GM19328 (cell line): ENCODE measurements around the gene DOP1B.
"Not testable (repeated sequence)": the region's sequence is repeated elsewhere in the genome, so short reads cannot be mapped to it uniquely, and the experiment has no call there.

Experiments
- ATAC-seq: cut with Tn5 transposase; IDR thresholded peaks from one replicate; pipeline ENCODE4 v1.9.1; 2021; ENCODE audit warnings: mild to moderate bottlenecking, moderate library complexity; ENCODE audit not compliant: unreplicated experiment

The DOP1B gene

DNA sequence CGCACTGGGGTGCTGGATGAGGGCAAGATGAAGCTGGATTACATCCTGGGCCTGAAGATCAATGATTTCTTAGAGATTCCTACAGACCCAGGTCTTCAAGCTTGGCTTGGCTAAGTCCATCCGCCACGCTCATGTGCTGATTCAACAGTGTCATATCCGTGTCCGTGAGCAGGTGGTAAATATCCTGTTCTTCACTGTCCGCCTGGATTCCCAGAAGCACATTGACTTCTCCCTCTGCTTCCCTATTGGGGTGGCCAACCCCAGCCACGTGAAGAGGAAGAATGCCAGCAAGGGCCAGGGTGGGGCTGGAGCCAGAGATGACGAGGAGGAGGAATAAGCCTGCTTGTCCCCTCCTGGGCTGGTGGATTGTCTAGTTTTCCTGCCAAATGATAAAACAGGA is 23.9 kb upstream of the DOP1B start:
- ATAC-seq, result no peak

GRCh38 chr21:36134803-36135390 is 21.7 kb upstream of the DOP1B start, which contains the start of gene CBR3:
CBR3 (plus strand) TSS chr21:36135079; CDS start chr21:36135193, 114 bp downstream.
- ATAC-seq, result no peak

- ATAC-seq, result no peak
Observed at GRCh38 chr21:36135391-36136102, 21.1 kb upstream of the DOP1B start.

DNA sequence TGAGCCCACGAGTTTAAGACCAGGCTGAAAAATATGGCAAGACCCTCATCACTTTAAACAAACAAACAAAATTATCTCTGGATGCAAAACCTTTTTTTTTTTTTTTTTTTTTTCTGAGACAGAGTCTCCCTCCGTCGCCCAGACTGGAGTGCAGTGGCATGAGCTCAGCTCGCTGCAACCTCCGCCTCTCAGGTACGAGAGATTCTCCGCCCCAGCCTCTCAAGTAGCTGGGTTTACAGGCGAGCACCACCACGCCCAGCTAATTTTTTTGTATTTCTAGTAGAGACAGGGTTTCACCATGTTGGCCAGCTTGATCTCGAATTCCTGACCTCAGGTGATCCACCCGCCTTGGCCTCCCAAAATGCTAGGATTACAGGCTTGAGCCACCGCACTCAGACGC is 16.8 kb upstream of the DOP1B start:
- not testable (repeated sequence) for ATAC-seq

DNA sequence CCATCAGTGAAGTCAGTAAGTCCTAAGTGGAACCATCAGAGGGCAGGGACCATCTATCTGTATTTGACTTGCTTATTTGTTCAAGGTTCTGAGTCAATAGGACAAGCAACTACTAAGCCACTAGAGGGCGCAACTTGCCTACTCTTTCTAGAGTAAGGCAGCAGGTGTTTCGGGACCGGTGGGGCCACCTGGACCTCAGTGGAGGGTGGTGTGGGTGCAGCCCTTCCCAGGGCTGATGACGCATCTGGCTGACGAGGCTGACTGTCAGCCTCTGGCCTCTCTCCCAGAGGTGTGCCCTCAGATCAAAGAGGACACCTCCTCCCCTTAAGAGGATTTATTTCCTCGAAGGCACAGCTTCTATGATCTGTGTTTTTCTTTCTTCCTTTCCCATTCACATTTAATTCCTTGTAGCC is 15.1 kb upstream of the DOP1B start:
- peak; percentile 72 for ATAC-seq

GRCh38 chr21:36144233-36144632 is 12.4 kb upstream of the DOP1B start:
- ATAC-seq, result not testable (repeated sequence)

DNA sequence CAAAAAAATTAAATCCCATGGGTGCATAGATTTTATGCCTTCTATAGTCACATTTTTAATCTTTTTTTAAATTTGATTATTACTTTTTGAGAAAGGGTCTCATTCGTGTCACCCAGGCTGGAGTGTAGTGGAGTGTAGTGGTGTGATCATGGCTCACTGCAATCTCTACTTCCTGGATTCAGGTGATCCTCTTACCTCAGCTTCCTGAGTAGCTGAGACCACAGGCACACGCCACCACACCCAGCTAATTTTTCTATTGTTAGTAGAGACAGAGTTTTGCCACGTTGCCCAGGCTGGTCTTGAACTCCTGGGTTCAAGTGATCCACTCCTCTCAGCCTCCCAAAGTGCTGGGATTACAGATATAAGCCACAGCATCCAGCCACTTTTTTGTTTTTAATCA is 11.4 kb upstream of the DOP1B start:
- ATAC-seq, result no peak

DNA sequence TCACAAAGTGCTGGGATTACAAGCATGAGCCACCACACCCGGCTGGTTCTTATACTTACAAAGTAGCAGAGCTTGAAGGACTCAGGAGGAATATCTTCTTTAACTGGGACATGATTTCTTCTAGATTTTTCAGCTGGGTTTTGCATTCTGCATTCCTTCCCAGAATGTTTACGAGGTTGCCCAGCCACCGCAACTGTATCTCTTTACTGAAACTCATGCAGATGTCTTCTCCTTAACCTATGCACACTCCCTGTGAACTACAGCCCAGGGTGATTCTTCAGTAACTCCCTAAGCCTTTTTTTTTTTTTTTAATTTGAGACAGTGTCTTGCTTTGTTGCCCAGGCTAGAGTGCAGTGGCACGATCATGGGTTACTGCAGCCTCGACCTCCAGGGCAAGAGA is 8.7 kb upstream of the DOP1B start:
- ATAC-seq, result no peak

DNA sequence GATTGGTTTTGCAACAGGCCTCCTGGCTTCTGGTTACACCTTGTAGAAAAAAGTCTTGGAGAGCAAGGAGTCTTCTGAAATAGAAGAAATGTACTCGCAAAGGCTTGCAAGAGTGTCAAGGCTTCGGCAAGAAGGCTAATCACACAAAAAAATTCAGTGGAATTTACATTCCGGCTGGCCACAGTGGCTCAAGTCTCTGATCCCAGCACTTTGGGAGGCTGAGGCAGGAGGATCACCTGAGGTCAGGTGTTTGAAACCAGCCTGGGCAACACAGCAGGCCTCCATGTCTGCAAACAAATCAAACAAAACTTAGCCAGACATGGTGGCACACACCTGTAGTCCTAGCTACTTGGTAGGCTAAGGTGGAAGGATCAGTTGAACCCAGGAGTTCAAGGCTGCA is 7.7 kb upstream of the DOP1B start:
- no peak for ATAC-seq

DNA sequence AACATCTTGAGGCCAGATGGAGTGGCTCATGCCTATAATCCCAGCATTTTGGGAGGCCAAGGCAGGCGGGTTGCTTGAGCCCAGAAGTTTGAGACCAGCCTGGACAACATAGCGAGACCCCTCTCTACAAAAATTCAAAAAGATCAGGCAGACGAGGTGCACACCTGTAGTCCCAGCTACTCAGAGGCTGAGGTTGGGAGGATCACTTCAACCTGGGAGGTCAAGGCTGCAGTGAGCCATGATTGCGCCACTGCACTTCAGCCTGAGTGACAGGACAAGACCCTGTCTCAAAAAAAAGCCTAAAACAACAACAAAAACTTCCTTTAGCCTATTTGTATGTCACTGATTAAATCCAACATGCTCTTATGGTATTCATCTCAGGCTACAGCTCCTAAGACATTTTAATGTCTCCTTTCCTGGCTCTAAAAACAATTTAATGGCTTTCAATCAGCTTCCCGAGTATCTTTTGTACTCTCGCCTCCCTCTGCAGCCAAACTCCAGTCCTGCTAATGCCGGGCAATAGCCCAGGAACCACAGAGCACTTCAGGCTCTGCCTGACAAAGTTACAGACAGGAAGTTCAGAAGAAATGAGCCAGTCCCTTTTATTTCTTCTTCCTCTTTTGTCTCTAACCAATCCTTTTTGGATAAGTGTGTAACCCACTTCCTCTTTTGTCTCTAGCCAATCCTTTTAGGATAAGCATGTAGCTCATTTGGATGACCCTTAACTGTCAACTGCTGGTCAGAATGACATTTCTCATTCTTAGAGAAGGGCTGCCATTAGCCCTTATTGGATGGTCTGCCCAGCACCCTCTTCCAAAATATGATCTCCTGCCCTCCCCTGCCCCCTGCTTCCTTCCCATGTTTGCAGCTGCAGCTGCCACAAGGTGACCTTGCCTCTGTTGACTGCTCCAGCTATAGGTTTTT is 6.6 kb upstream of the DOP1B start:
- ATAC-seq, result no peak

GRCh38 chr21:36155603-36156338 is 853 bp upstream of the DOP1B start:
- ATAC-seq, result no peak

DNA sequence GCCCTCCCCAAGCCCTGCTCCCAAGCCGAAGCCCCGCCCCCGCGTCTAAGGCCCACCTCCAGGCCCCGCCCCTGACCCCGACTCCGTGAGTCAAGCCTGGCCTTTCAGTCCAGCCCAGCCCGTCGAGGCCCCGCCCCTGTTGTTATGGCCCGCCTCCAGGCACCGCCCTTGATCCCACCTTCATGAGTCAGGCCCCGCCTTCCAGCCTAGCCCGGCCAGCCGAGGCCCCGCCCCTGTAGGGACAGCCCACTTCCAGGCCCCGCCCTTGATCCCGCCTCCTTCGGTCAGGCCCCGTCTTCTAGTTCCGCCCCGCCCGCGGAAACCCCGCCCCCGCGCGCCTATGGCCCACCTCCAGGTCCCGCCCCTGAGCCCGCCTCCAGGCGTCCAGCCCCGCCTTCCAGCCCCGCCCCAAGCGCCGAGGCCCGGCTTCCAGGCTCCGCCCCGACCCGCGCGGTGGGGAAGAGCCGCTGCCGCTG is 247 bp upstream of the DOP1B start:
- ATAC-seq, result peak; percentile 81

DNA sequence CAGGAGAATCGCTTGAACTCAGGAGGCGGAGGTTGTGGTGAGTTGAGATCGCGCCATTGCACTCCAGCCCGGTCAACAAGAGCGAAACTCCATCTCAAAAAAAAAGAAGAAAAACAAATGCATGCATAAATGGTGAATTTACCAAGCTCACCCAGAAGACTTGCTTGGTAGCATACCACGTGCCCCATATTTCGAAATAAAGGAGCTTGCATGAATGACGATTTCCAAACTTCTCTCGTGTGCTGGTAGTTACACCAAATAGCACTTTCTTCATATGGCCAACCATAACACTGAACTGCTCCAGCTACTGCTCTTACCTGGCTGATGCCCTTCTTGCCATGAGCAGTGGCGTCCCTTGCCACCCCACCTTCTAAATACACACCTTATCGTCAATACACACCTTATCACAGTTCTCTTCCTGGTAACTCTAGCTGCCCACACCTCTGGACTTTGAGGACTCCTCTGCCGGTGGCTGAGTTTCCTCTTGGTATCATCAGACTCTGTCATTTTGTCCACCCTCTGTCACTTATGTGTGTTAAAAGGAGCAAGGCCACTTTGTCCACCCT is 2.8 kb downstream of the DOP1B start:
- no peak for ATAC-seq

DNA sequence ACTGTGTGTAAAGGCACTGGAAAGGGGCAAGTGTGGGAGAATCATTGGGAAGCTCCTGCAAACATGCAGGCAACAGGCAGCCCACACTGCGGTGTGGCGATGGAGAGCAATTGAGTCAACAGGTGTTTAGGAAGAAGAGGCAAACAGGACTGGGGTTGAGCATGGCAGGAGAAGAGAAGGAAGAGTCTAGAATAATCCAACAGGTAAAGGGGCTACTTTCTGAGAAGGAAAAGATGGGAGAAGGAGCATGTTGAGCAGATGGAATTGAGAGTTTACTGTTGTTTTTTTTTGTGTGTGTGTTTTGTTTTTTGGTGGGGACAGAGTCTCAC is 4.2 kb downstream of the DOP1B start:
- ATAC-seq, result no peak

- ATAC-seq, result no peak
Observed at GRCh38 chr21:36162631-36163030, 6.0 kb downstream of the DOP1B start.

GRCh38 chr21:36163750-36164741 is 7.4 kb downstream of the DOP1B start:
- ATAC-seq, result no peak

GRCh38 chr21:36165356-36165755 is 8.7 kb downstream of the DOP1B start:
- no peak for ATAC-seq

DNA sequence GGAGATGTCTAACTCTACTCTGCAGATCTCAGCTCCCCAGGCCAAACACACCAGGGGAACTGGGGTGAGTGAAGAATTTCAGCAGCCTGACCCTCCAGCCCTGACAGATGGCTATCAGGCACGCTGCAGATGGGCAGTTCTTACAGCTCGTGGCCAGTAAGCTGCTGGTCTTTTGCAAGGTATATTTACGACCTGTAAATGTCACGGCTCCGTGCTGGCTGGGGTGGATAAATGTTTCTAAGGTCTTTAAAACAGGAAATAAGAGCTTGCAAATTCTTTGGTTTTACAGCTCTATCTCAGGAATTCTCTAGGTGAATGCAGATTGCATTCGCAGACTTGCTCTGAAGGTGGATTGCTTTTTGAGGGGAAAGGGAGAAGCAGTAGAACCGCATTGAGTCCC is 10.1 kb downstream of the DOP1B start:
- ATAC-seq, result no peak

- ATAC-seq, result no peak
Observed at GRCh38 chr21:36167541-36167940, 10.9 kb downstream of the DOP1B start.
